GM06990 (cell line): Measurements from ENCODE around the gene GABARAPL2.

Experiments
- DNase-seq: peaks from one replicate; pipeline ENCODE4 v3.0.0-alpha.2; 2011; ENCODE audit not compliant: insufficient read length; ENCODE audit errors: extremely low read depth
- H3K27me3 ChIP-seq: replicated peaks from 2 replicates; pipeline ENCODE4 v1.6.0; 2011; ENCODE audit warnings: low read length; ENCODE audit not compliant: control insufficient read depth, insufficient read depth
- H3K36me3 ChIP-seq: 2 replicates; pipeline ENCODE4 v1.5.1; 2011; ENCODE audit warnings: low read length; ENCODE audit not compliant: control insufficient read depth, insufficient read depth
- H3K4me3 ChIP-seq: replicated peaks from 2 replicates; pipeline ENCODE4 v1.5.1; 2011; ENCODE audit warnings: low read depth, mild to moderate bottlenecking, control low read depth, low read length
- TF ChIP-seq, protein P1 (sequence below): IDR thresholded peaks from 2 replicates; pipeline ENCODE4 v1.5.1; 2011; ENCODE audit warnings: low read length, control low read depth, mild to moderate bottlenecking, inconsistent platforms; ENCODE audit not compliant: insufficient read depth, poor library complexity, severe bottlenecking

GABARAPL2 gene

GRCh38 chr16:75570396-75571065, 4.4 kb downstream of the GABARAPL2 start:
- DNase-seq: no peak
- peaks cover 21% of the 10 kb centered on the region for H3K36me3 ChIP-seq

DNA sequence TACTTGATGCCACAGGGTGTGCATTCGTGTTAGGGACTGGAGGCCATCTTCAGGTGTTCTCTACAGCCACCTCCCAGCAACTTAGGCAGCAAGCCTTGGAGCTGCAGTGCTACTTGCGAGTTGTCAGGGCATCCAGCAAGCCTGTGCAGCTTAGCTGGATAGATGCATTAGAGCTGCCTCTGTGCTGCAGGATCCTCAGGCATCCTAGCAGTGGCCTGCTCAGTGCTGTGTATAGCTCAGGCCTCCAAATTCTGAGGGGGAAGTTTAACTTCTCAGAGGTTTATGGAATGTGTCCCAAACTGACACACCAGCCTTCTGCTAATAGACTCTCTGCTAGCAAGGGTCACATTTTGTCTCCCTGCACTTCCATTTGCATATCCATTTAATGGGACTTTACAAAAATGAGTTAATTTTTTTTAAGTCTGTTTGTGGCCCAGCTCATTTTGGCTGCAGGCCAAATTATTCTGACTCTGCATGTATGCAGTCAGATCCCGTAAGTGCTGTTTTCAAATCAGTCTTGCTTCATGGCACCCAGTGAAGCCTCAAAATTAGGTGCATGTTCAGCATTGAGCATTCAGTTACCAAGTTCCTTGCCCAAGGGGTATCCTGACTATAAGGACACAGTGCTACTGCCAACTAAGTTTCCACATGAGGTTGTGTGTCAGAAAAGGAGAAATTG, 6.8 kb downstream of the GABARAPL2 start:
- Histone ChIP-seq H3K27me3 (no peaks in the 10 kb centered on the region), H3K36me3 (peaks cover 25% of the 10 kb centered on the region), H3K4me3 (no peak overlapping the region)
- DNase-seq: no peak
- TF ChIP-seq, protein P1, sequence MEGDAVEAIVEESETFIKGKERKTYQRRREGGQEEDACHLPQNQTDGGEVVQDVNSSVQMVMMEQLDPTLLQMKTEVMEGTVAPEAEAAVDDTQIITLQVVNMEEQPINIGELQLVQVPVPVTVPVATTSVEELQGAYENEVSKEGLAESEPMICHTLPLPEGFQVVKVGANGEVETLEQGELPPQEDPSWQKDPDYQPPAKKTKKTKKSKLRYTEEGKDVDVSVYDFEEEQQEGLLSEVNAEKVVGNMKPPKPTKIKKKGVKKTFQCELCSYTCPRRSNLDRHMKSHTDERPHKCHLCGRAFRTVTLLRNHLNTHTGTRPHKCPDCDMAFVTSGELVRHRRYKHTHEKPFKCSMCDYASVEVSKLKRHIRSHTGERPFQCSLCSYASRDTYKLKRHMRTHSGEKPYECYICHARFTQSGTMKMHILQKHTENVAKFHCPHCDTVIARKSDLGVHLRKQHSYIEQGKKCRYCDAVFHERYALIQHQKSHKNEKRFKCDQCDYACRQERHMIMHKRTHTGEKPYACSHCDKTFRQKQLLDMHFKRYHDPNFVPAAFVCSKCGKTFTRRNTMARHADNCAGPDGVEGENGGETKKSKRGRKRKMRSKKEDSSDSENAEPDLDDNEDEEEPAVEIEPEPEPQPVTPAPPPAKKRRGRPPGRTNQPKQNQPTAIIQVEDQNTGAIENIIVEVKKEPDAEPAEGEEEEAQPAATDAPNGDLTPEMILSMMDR: no peak

More at GRCh38 chr16:75570396-75571065, 4.4 kb downstream of the GABARAPL2 start:
- no peak overlapping the region for H3K4me3 ChIP-seq
- no peaks in the 10 kb centered on the region for H3K27me3 ChIP-seq
- TF ChIP-seq, protein P1: no peak

DNA sequence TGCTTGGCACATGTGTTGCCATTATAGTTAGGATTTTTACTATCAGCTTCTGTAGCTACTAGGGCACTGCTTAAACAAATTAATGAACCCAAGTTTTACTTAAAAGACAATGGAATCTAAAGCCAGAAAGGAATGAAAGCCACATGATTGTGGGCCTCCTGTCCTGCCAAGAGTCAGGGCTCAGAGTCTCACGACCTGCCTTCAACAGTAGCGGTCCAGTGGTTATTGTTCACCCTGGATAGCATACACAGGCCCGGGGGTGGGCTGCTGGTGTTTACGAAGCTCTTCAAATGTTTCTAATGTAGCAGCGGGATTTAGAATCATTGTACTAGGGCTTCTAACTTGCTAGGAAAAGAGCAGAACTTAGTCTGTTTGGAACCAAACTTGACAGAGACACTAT, 7.8 kb downstream of the GABARAPL2 start:
- no peak for DNase-seq
- TF ChIP-seq, protein P1: no peak
- no peak overlapping the region for H3K4me3 ChIP-seq
- no peaks in the 10 kb centered on the region for H3K27me3 ChIP-seq
- H3K36me3 ChIP-seq: peaks cover 18% of the 10 kb centered on the region

GRCh38 chr16:75575958-75576357, 9.8 kb downstream of the GABARAPL2 start:
- no peaks in the 10 kb centered on the region for H3K27me3 ChIP-seq
- TF ChIP-seq, protein P1: no peak
- H3K4me3 ChIP-seq: no peak overlapping the region
- DNase-seq: no peak
- H3K36me3 ChIP-seq: peaks cover 14% of the 10 kb centered on the region

DNA sequence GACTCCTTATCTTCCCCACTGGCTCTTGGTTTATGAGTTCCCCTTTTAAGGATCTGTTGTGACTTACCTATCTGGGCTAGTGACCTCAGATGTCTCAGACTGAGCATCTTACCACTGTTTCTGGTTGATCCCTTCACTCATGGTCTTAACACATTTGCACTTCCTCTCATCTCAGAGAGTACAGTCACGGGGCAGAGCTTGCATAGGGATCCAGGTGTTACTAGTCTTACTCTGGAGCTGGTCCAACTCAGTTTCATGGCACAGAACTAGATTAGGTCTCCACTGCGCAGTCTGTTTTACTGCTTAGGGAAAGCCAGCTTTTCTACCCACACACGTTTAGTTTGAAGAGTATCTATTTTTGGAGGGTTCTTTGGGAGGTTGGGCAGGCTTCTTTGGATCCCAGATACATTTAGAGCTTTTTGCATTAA, 10.2 kb downstream of the GABARAPL2 start:
- H3K4me3 ChIP-seq: no peak overlapping the region
- peaks cover 14% of the 10 kb centered on the region for H3K36me3 ChIP-seq
- H3K27me3 ChIP-seq: no peaks in the 10 kb centered on the region
- no peak for DNase-seq
- TF ChIP-seq, protein P1: no peak
